Neural progenitor cell (in vitro differentiated cells): ENCODE data around the gene RAB3D.

Experiments used
- CTCF ChIP-seq: fragments of 200-600 bp; sonication (generic); IDR thresholded peaks from 2 replicates; pipeline ENCODE4 v1.5.1; 2017; ENCODE audit warnings: antibody characterized with exemption, mild to moderate bottlenecking
- EZH2 ChIP-seq: fragments of 200-600 bp; sonication (generic); IDR thresholded peaks from 2 replicates; pipeline ENCODE4 v1.6.1; 2017; ENCODE audit warnings: antibody characterized with exemption, mild to moderate bottlenecking, moderate library complexity
- EZH2phosphoT487 ChIP-seq: fragments of 200-600 bp; sonication (generic); IDR thresholded peaks from 2 replicates; pipeline ENCODE4 v1.6.1; 2017; ENCODE audit warnings: antibody characterized with exemption

- TF ChIP-seq EZH2phosphoT487, result no peak
- no peak for TF ChIP-seq EZH2
- TF ChIP-seq CTCF, result no peak
Observed at GRCh38 chr19:11273989-11274388, 65.5 kb downstream of the RAB3D start.
